ENCODE measurements around the gene RBBP5. TPM values are rescaled to one million over a fixed set of nuclear protein-coding genes. Genes with fewer than 3 reads are reported as not detected.

RBBP5 gene
- total RNA-seq, 1 donor from 2014 or later, result 23.4 TPM

Other genes starting within 250 kb of the RBBP5 start
- not detected in 2 replicates for gene CNTN2, start 78.8 kb downstream of the RBBP5 start, total RNA-seq
- 2.6 and 3.1 TPM in 2 replicates for gene TMEM81, start 37.5 kb downstream of the RBBP5 start, total RNA-seq
- gene DSTYK, start 89.7 kb upstream of the RBBP5 start, total RNA-seq, result 13.7 and 14.0 TPM in 2 replicates
- 8.4 and 9.3 TPM in 2 replicates for gene TMCC2, start 106.0 kb upstream of the RBBP5 start, total RNA-seq
- gene NUAK2, start 199.8 kb upstream of the RBBP5 start, total RNA-seq, result 8.4 and 10.5 TPM in 2 replicates
- gene KLHDC8A, start 234.9 kb upstream of the RBBP5 start, total RNA-seq, result not detected in 2 replicates

Measured in T-helper 1 cell treated with Interleukin-12 subunit alpha and Interleukin-12 subunit beta and Interleukin-4 antibody, amounts not matched to agents 30 ng/mL and 1 ng/mL, for 36 hours (primary cell).